Lower lobe of right lung (tissue), 2 donors: ENCODE data around the gene CHST1. TPM values are rescaled to one million over a fixed set of nuclear protein-coding genes. Genes with fewer than 3 reads are reported as not detected.

ENCODE experiments used
- ATAC-seq, 2 donors: fragments of 200-7000 bp; cut with Tn5 transposase; one replicate each; pipeline ENCODE4 v1.9.1; 2020 to 2022; ENCODE audit warnings: mild to moderate bottlenecking in 2 of 2, moderate library complexity in 2 of 2
- DNase-seq: peaks from one replicate; pipeline ENCODE4 v3.0.0-alpha.2; 2020
- H3K27ac ChIP-seq: fragments of 200-600 bp; one replicate; pipeline ENCODE4 v1.8.0; 2022
- H3K27me3 ChIP-seq: fragments of 200-600 bp; one replicate; pipeline ENCODE4 v1.8.0; 2022; ENCODE audit warnings: low read depth
- H3K36me3 ChIP-seq: fragments of 200-600 bp; one replicate; pipeline ENCODE4 v1.8.0; 2022; ENCODE audit warnings: mild to moderate bottlenecking
- H3K4me1 ChIP-seq: fragments of 200-600 bp; one replicate; pipeline ENCODE4 v1.8.0; 2022
- H3K4me3 ChIP-seq: fragments of 200-600 bp; one replicate; pipeline ENCODE4 v1.8.0; 2022; ENCODE audit warnings: mild to moderate bottlenecking
- H3K9me3 ChIP-seq: fragments of 200-600 bp; one replicate; pipeline ENCODE4 v1.8.0; 2022
- intact Hi-C: fragments of 100-400 bp; cut with DNase I; formaldehyde crosslinking; loops from one replicate; pipeline ENCODE4 v1.11.0; 2022
- total RNA-seq: library from RNA; stranded (reverse); fragmentation: NEBNext Ultra II Directional; extraction: Animal tissue kit (Norgen Biotek cat#: 25700); gene quantifications from one replicate; pipeline ENCODE4 v1.2.1, GENCODE V29; 2021
- TF ChIP-seq, protein P1 (sequence below): fragments of 200-600 bp; IDR thresholded peaks from one replicate; pipeline ENCODE4 v1.8.0; 2022; ENCODE audit warnings: antibody characterized with exemption, mild to moderate bottlenecking
- donor health status: DM: no; HTN: yes; CAD: no; lungs with severe emphysema.

The CHST1 gene
- total RNA-seq, 1 donor from 2014 or later = 4.6 TPM

DNA sequence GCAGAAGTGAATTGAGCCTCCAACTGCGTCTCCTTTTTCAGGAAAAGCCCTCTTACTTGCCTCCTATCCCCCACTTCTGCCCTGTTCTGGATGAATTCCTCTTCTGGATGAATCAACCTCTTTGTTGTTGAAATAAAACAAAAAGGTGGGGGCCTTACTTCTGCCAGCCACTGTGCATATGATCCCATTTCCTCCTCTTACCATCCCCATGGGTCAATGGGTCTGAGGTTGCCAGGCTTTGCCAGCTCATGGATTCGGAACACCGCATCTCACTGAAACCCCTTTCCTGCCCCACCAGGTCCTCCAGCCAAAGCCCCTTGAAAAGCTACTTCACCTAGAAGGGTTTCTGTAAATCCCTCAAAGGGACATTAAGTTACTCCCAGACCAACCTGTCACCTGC lies 3.7 kb upstream of the CHST1 start:
- H3K36me3 ChIP-seq = no peaks in the 10 kb centered on the region
- H3K27ac ChIP-seq = no peak overlapping the region
- no peak overlapping the region for H3K4me3 ChIP-seq
- intact Hi-C loops = no loop called here
- no peaks in the 10 kb centered on the region for H3K9me3 ChIP-seq
- ATAC-seq = no peak
- no peak for DNase-seq
- peaks cover 10% of the 10 kb centered on the region for H3K27me3 ChIP-seq
- TF ChIP-seq, protein P1, sequence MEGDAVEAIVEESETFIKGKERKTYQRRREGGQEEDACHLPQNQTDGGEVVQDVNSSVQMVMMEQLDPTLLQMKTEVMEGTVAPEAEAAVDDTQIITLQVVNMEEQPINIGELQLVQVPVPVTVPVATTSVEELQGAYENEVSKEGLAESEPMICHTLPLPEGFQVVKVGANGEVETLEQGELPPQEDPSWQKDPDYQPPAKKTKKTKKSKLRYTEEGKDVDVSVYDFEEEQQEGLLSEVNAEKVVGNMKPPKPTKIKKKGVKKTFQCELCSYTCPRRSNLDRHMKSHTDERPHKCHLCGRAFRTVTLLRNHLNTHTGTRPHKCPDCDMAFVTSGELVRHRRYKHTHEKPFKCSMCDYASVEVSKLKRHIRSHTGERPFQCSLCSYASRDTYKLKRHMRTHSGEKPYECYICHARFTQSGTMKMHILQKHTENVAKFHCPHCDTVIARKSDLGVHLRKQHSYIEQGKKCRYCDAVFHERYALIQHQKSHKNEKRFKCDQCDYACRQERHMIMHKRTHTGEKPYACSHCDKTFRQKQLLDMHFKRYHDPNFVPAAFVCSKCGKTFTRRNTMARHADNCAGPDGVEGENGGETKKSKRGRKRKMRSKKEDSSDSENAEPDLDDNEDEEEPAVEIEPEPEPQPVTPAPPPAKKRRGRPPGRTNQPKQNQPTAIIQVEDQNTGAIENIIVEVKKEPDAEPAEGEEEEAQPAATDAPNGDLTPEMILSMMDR = no peak
- peaks cover 11% of the 10 kb centered on the region for H3K4me1 ChIP-seq

DNA sequence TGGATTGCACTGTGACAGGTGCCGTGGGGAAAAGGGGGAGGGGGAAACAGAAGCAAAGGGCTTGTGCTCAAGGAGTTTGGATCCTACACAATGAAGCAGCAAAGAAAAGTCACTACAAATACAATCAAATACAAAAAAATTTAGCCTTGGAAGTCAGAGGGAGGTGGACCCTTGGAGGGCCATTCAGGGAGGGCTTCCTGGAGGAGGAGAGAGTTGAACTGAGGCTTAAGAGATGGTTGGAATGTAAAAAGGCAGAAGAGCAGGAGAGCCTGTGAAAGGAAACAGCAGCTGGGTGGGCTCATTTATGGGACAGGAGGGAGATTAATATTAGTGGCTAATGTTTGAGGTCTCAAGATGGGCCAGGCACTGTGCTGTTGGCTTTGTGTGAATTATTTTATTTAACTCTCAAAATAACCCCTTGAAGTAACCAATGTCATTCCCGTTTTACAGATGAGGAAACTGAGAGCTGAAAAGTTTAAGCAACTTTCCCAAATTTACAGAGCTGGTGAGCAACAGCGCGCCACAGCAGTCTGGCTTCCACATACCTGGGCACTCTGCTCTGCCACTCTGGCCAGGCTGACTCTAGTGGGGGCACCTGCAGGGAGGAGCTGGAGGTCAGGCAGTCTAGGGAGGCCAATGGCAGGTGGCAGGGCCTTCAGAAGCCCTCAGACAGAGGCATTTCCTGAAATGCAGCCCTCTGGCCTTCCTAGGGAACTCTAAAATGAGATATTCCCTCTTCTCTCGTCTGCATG lies 2.7 kb upstream of the CHST1 start:
- intact Hi-C loops = no loop called here
- H3K27ac ChIP-seq = no peak overlapping the region
- H3K4me1 ChIP-seq = peaks cover 18% of the 10 kb centered on the region
- H3K27me3 ChIP-seq = peaks cover 19% of the 10 kb centered on the region
- H3K9me3 ChIP-seq = no peaks in the 10 kb centered on the region
- H3K4me3 ChIP-seq = no peak overlapping the region
- TF ChIP-seq, protein P1 = no peak
- no peak for DNase-seq
- no peak for ATAC-seq
- H3K36me3 ChIP-seq = no peaks in the 10 kb centered on the region

DNA sequence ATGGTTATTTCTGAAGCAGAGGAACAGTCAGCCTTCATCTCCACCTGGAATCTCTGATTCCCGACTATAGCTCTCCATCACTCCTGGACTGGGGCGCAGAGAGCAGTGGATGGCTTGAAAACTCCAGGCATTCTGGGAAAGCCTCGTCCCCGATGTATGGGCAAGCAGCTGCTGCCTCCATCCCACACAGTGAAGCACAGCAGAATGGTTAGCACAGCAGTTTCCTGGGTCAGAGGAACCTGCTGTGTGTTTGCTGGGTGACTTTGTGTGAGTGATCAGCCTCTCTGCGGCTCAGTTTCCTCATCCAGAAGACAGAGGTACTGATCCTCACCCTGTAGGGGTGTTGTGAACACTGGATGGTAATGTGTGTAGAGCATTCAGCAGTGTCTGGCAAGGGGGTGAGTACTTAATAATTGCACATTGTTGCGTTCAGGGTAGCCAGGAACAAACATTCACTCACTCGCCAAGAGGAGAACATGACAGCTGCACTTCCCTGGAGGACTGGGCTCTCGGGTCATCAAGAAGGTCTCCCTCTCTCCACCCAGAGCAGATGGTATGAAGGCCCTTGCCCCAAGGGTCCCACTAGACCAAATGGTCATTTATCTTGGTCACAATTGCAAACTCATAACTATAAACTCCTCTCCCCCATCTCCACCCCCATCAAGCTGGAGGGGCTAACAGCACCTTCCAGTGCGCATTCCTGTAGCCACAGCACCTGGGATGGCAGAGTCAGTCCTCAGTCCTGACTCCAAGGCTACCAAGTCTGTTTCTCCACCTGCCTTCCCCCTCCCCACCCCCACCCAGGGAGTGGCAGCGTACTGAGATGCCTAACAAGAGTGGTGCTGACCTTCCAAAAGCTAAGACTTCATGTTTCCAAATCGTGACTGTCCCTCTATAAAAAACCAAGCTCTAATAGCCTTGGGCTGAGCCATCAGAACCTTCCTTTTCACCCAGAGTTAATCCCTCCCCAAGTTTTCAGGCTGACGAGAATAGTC lies 1.5 kb upstream of the CHST1 start:
- TF ChIP-seq, protein P1 = no peak
- Histone ChIP-seq H3K4me3 (no peak overlapping the region), H3K27me3 (peaks cover 31% of the 10 kb centered on the region), H3K27ac (no peak overlapping the region), H3K36me3 (no peaks in the 10 kb centered on the region), H3K9me3 (no peaks in the 10 kb centered on the region), H3K4me1 (peaks cover 18% of the 10 kb centered on the region)
- no peak for DNase-seq
- no peak for ATAC-seq
- intact Hi-C loops = no loop called here

DNA sequence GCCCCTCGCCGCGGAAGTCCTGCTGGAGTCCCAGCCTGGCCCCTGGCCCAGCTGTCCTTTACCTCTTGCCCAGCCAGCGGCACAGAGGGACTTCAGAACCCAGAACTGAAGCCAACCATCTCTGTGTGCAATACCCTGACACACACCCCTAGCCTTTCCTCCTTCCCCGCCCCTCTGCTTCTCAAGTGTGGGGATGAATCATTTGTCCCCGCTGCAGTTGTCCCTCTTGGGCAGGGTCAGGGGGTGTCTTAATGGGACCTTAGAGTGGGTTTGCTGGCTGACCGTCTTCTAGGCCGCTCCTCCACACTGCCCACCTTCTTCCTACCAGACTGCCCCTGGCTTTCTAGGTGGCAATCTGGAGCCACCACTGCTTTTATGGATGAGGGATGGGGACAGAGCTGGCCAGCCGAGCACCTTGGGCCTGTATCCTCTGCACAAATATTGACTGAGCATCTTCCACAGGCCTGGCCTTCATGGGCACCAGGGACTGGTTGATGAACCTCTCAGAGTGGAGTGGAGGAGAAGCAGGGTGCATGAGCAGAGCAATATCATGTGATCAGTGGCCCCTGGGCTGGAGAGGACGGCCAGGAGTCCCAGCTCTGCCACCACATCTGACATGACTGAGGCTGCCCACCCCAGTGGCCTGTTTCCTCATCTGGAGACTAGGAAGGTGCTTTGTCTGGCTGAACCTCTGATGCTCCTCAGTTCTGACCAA lies 668 bp upstream of the CHST1 start:
- H3K9me3 ChIP-seq = no peaks in the 10 kb centered on the region
- H3K4me3 ChIP-seq = peak overlapping the region; percentile 65
- intact Hi-C loops = no loop called here
- no peak overlapping the region for H3K27ac ChIP-seq
- ATAC-seq = peak; percentile 9 to 36
- H3K36me3 ChIP-seq = no peaks in the 10 kb centered on the region
- TF ChIP-seq, protein P1 = no peak
- H3K27me3 ChIP-seq = peaks cover 39% of the 10 kb centered on the region
- DNase-seq = no peak
- peaks cover 18% of the 10 kb centered on the region for H3K4me1 ChIP-seq
